BLaER1 treated with 17β-estradiol and CSF1 and Interleukin-3, amounts not matched to agents 10 nM and 100 nM (cell line): Measurements from ENCODE around the gene DIAPH2.

Experiments
- H3K27ac ChIP-seq, 11 experiments: shearing (Covaris generic); formaldehyde crosslinking; 2 replicates each; pipeline ENCODE4 v1.8.1; 2022
- H3K27me3 ChIP-seq, 11 experiments: shearing (Covaris generic); formaldehyde crosslinking; 2 replicates each; pipeline ENCODE4 v1.8.1; 2022
- H3K36me3 ChIP-seq, 11 experiments: shearing (Covaris generic); formaldehyde crosslinking; 2 replicates each; pipeline ENCODE4 v1.8.1; 2022
- H3K4me1 ChIP-seq, 10 experiments: shearing (Covaris generic); formaldehyde crosslinking; 2 replicates each; pipeline ENCODE4 v1.8.1; 2022
- H3K4me2 ChIP-seq, 11 experiments: shearing (Covaris generic); formaldehyde crosslinking; 2 replicates each; pipeline ENCODE4 v1.8.1; 2022
- H3K4me3 ChIP-seq, 10 experiments: shearing (Covaris generic); formaldehyde crosslinking; 2 replicates each; pipeline ENCODE4 v1.8.1; 2022
- H3K9ac ChIP-seq, 11 experiments: shearing (Covaris generic); formaldehyde crosslinking; 2 replicates each; pipeline ENCODE4 v1.8.1; 2022
- H3K9me3 ChIP-seq, 11 experiments: shearing (Covaris generic); formaldehyde crosslinking; replicated peaks in 1 of 11; 2 replicates each; pipeline ENCODE4 v1.8.1; 2022
- H4K20me1 ChIP-seq, 11 experiments: shearing (Covaris generic); formaldehyde crosslinking; 2 replicates each; pipeline ENCODE4 v1.8.1; 2022
- Cebpa-rat ChIP-seq, 11 experiments: shearing (Covaris generic); IDR thresholded peaks; 2 replicates each; pipeline ENCODE4 v1.8.1; 2022

Gene DIAPH2

GRCh38 chrX:97637289-97637688 lies 952.6 kb downstream of the DIAPH2 start:
- H3K27ac ChIP-seq = no peak overlapping the region
- TF ChIP-seq Cebpa-rat (IDR thresholded peaks at IDR 0.05) = no peak
- peaks cover 0 to 4% (median 0%) of the 10 kb centered on the region in 11 experiments; a peak in 3 of 22 replicates for H3K9me3 ChIP-seq
- peaks cover 76 to 98% (median 90%) of the 10 kb centered on the region in 11 experiments for H3K27me3 ChIP-seq
- no peak overlapping the region for H3K9ac ChIP-seq
- H3K4me3 ChIP-seq = no peak overlapping the region
- no peaks in the 10 kb centered on the region for H3K36me3 ChIP-seq
- H3K4me1 ChIP-seq = no peaks in the 10 kb centered on the region
- H4K20me1 ChIP-seq = 0 out of 22 replicates have a peak, but pooled peaks cover 0 to 4% (median 0%) of the 10 kb centered on the region in 11 experiments
- H3K4me2 ChIP-seq = no peak overlapping the region

DNA sequence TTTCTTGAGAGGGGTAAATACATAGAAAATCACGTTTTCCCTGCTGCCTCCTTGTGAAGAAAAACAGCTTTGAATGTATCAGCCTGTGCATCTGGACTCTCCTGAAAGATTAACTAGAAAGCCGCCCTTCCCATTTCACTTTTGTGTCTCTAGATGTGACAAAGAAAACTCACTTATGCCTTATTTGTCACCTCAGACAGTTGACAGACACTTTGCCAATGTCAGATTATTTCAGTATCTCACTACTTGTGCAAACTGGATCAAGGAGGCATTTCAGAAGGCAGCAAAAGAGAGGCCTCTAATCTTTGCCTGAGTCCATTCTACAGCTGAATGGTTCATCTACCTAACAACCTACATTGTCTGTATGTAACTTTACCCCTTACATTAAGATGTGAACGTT lies 954.0 kb downstream of the DIAPH2 start:
- Histone ChIP-seq H3K4me2 (no peak overlapping the region), H3K9ac (no peak overlapping the region), H3K4me3 (no peak overlapping the region), H3K36me3 (no peaks in the 10 kb centered on the region), H3K27ac (no peak overlapping the region), H3K27me3 (peaks cover 63 to 98% (median 82%) of the 10 kb centered on the region in 11 experiments), H3K9me3 (peaks cover 0 to 15% (median 7%) of the 10 kb centered on the region in 11 experiments; a peak in 10 of 22 replicates), H3K4me1 (no peaks in the 10 kb centered on the region), H4K20me1 (0 out of 22 replicates have a peak, but pooled peaks cover 0 to 4% (median 0%) of the 10 kb centered on the region in 11 experiments)
- no peak for TF ChIP-seq Cebpa-rat (IDR thresholded peaks at IDR 0.05)

DNA sequence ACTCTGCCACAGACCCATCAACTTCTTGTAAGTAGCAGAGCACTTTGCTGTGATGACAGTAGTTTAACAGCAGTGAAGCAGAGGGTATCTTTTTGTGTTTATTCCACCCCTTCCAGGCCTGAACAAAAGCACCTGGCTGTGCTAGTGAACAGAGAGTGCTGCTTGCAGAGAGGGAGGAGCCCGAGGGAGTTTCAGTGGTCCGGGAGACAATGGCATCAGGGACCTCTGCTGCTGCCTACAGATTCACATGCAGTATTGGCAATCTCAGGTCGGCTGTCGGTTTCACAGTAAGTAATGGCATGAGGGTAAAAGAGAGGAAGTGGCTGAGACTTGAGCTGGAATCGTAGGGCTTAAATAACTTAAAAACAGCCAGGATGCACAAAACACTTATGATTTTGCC lies 954.9 kb downstream of the DIAPH2 start:
- no peak for TF ChIP-seq Cebpa-rat (IDR thresholded peaks at IDR 0.05)
- Histone ChIP-seq H3K27ac (no peak overlapping the region), H3K27me3 (peaks cover 54 to 93% (median 79%) of the 10 kb centered on the region in 11 experiments), H3K4me2 (no peak overlapping the region), H3K4me3 (no peak overlapping the region), H3K4me1 (no peaks in the 10 kb centered on the region), H3K9me3 (peaks cover 0 to 15% (median 7%) of the 10 kb centered on the region in 11 experiments; a peak in 10 of 22 replicates), H4K20me1 (0 out of 22 replicates have a peak, but pooled peaks cover 0 to 4% (median 0%) of the 10 kb centered on the region in 11 experiments), H3K36me3 (no peaks in the 10 kb centered on the region), H3K9ac (no peak overlapping the region)
